ENCODE results near the gene RABGAP1L.

Gene RABGAP1L

DNA sequence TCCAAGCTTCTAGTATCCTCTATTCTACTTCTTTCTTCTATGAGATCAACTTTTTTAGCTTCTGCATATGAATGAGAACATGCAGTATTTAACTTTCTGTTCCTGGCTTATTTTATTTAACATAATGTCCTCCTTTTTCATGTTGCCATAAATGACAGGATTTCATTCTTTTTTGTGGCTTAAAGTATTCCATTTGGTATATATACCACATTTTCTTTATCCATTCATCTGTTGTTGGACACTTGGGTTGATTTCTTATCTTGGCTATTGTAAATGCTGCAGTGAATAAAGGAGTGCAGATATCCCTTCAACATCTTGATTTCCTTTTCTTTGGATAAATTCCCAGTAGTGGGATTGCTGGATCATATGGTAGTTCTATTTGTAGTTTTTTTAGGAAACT, 498.1 kb downstream of the RABGAP1L start:
- Histone ChIP-seq H3K36me3 (ENCODE audit: insufficient read depth, low read length) (no peaks in the 10 kb centered on the region; the same call in 1 of the 2 replicates), H3K9ac (ENCODE audit: low read depth, low read length, poor library complexity, severe bottlenecking) (no peak overlapping the region), H3K4me3 (ENCODE audit: low read length, poor library complexity, severe bottlenecking) (no peak overlapping the region), H4K20me1 (ENCODE audit: insufficient read depth, low read length, poor library complexity, severe bottlenecking) (no peaks in the 10 kb centered on the region), H3F3A (ENCODE audit: low read depth) (no peaks in the 10 kb centered on the region), H3K9me3 (ENCODE audit: insufficient read depth, low read depth, low read length) (peaks cover 5% of the 10 kb centered on the region; the same call in 1 of the 2 replicates), H3K79me2 (ENCODE audit: insufficient read depth, low read length) (no peaks in the 10 kb centered on the region), H3K4me2 (ENCODE audit: low read depth, low read length, poor library complexity, severe bottlenecking) (no peak overlapping the region), H2AFZ (ENCODE audit: low read length) (no peak overlapping the region), H3K4me1 (ENCODE audit: insufficient read depth, low read length, poor library complexity, severe bottlenecking) (peaks cover 15% of the 10 kb centered on the region), H3K9me2 (replicated peaks; ENCODE audit: low read depth, low read length) (no peaks in the 10 kb centered on the region), H3K27me3 (ENCODE audit: insufficient read depth, low read length, poor library complexity, severe bottlenecking) (no peaks in the 10 kb centered on the region)
- no peak for TF ChIP-seq EZH2phosphoT487 (IDR thresholded peaks at IDR 0.05; ENCODE audit: borderline replicate concordance)
- TF ChIP-seq, protein P1, sequence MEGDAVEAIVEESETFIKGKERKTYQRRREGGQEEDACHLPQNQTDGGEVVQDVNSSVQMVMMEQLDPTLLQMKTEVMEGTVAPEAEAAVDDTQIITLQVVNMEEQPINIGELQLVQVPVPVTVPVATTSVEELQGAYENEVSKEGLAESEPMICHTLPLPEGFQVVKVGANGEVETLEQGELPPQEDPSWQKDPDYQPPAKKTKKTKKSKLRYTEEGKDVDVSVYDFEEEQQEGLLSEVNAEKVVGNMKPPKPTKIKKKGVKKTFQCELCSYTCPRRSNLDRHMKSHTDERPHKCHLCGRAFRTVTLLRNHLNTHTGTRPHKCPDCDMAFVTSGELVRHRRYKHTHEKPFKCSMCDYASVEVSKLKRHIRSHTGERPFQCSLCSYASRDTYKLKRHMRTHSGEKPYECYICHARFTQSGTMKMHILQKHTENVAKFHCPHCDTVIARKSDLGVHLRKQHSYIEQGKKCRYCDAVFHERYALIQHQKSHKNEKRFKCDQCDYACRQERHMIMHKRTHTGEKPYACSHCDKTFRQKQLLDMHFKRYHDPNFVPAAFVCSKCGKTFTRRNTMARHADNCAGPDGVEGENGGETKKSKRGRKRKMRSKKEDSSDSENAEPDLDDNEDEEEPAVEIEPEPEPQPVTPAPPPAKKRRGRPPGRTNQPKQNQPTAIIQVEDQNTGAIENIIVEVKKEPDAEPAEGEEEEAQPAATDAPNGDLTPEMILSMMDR (conservative IDR thresholded peaks at IDR 0.05; ENCODE audit: low read length) = no peak

DNA sequence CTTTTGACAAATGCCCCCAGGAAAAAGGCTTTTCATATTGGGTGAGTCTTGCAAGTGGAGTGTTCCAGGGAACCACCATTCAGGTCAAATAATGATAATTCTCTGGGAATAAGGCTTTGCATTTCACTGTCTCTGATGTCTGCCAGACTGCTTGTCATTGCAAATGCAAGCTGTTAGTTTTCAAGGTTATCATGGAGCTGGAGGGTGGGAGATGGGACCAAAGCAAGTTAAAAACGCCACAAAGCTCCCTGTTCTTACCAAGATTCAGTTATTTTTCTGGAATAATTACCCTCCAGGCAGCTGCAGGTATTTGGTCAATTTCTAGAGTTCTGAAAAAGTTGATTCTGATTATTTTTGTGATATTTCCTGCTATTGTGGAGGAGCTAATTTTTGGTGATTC, 498.6 kb downstream of the RABGAP1L start:
- H4K20me1 ChIP-seq (ENCODE audit: insufficient read depth, low read length, poor library complexity, severe bottlenecking) = no peaks in the 10 kb centered on the region
- peaks cover 5% of the 10 kb centered on the region; the same call in 1 of the 2 replicates for H3K9me3 ChIP-seq (ENCODE audit: insufficient read depth, low read depth, low read length)
- no peaks in the 10 kb centered on the region for H3F3A ChIP-seq (ENCODE audit: low read depth)

DNA sequence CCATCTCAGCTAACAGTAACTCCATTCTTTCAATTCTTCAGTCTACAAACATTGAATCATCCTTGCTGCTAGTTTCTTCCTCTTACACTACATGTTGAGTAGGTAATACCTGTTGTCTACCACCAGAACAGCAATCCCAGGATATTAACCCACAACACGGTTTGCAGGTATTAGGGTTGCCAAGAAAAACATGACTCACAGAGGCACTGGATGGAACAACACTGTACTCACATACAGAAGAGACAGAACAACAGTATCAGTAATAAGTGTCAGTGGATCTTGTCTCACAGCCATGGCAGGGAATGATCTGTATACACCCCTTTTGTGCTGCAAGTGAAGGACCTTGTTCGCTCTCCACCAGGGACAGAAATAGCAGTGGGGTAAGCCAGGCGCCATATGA, 500.5 kb downstream of the RABGAP1L start:
- H3K4me2 ChIP-seq (ENCODE audit: low read depth, low read length, poor library complexity, severe bottlenecking) = no peak overlapping the region
- no peak for TF ChIP-seq EZH2phosphoT487 (IDR thresholded peaks at IDR 0.05; ENCODE audit: borderline replicate concordance)
- TF ChIP-seq, protein P1 (conservative IDR thresholded peaks at IDR 0.05; ENCODE audit: low read length) = no peak
- H3F3A ChIP-seq (ENCODE audit: low read depth) = no peaks in the 10 kb centered on the region

More for the DNA sequence above, 498.6 kb downstream of the RABGAP1L start:
- Histone ChIP-seq H2AFZ (ENCODE audit: low read length) (no peak overlapping the region), H3K4me2 (ENCODE audit: low read depth, low read length, poor library complexity, severe bottlenecking) (no peak overlapping the region), H3K9ac (ENCODE audit: low read depth, low read length, poor library complexity, severe bottlenecking) (no peak overlapping the region), H3K79me2 (ENCODE audit: insufficient read depth, low read length) (no peaks in the 10 kb centered on the region), H3K27me3 (ENCODE audit: insufficient read depth, low read length, poor library complexity, severe bottlenecking) (no peaks in the 10 kb centered on the region), H3K36me3 (ENCODE audit: insufficient read depth, low read length) (no peaks in the 10 kb centered on the region; the same call in 1 of the 2 replicates), H3K4me1 (ENCODE audit: insufficient read depth, low read length, poor library complexity, severe bottlenecking) (peaks cover 15% of the 10 kb centered on the region), H3K4me3 (ENCODE audit: low read length, poor library complexity, severe bottlenecking) (no peak overlapping the region), H3K9me2 (replicated peaks; ENCODE audit: low read depth, low read length) (no peaks in the 10 kb centered on the region)
- TF ChIP-seq EZH2phosphoT487 (IDR thresholded peaks at IDR 0.05; ENCODE audit: borderline replicate concordance) = no peak
- TF ChIP-seq, protein P1 (conservative IDR thresholded peaks at IDR 0.05; ENCODE audit: low read length) = no peak

More for the DNA sequence above, 500.5 kb downstream of the RABGAP1L start:
- H3K9me2 ChIP-seq (replicated peaks; ENCODE audit: low read depth, low read length) = no peaks in the 10 kb centered on the region
- peaks cover 5% of the 10 kb centered on the region; the same call in 1 of the 2 replicates for H3K9me3 ChIP-seq (ENCODE audit: insufficient read depth, low read depth, low read length)
- H3K79me2 ChIP-seq (ENCODE audit: insufficient read depth, low read length) = no peaks in the 10 kb centered on the region
- H3K36me3 ChIP-seq (ENCODE audit: insufficient read depth, low read length) = no peaks in the 10 kb centered on the region; the same call in 1 of the 2 replicates
- H3K4me3 ChIP-seq (ENCODE audit: low read length, poor library complexity, severe bottlenecking) = no peak overlapping the region
- H4K20me1 ChIP-seq (ENCODE audit: insufficient read depth, low read length, poor library complexity, severe bottlenecking) = no peaks in the 10 kb centered on the region
- H2AFZ ChIP-seq (ENCODE audit: low read length) = no peak overlapping the region
- H3K4me1 ChIP-seq (ENCODE audit: insufficient read depth, low read length, poor library complexity, severe bottlenecking) = peaks cover 15% of the 10 kb centered on the region
- H3K27me3 ChIP-seq (ENCODE audit: insufficient read depth, low read length, poor library complexity, severe bottlenecking) = no peaks in the 10 kb centered on the region
- no peak overlapping the region for H3K9ac ChIP-seq (ENCODE audit: low read depth, low read length, poor library complexity, severe bottlenecking)
